ENCODE results near the gene SMG5.

SMG5 gene

DNA sequence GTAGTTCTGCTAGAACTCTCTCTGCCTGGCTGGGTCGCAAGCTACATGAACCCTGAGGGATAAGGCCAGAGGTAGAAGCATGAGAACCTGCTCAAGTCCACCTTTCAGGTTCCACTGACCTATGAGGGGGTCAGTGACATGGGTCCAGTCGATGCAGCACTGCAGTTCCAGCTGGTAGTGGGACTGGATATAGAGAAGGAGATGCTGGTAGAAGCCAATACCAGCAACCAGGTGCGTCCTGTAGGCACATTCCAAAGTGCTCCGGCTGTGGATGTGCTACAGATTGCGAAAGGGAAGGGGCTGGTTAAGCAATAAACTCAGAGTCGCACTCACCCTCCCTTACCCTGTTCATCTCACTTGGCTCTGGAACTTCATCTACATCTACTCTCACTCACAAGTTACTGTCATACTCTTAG lies 5.7 kb downstream of the SMG5 start:
- no peak for DNase-seq

DNA sequence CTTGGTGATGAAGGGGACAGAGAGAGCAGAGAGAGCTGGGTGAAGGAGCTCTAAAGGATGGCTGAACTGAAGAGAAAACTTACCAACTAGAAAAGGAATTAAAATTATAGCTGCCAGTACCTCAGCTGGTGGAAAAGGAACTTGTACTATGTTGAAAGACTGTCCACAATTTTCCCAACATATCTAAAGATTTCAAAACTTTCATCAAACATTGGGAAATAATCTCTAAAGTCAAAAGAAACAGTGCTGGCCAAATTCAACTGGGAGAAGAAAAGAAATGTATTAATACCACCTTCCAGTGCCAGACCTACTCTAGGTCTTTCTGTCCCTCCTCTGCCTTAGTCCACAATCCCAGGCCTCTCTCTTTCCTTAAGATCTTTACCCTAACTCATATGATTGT lies 6.1 kb downstream of the SMG5 start:
- DNase-seq: no peak

DNA sequence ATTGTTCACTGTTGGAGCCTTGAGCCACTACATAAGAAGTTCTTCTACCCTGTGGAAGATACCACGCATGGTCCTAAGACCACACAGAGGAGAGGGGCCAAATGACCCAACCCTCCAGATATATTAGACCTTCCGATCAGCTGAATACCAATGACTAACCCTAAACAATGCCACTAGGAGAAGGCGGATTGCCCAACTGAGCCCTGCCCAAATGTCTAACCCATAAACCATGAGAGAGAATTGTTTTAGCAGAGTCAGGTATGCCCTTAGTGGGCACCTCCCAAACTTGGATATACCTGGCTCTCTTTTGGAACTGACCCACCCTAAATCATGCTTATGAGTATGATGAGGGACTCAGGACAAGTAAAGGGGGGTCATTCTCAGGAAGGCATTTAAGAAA lies 12.3 kb downstream of the SMG5 start:
- no peak for DNase-seq

DNA sequence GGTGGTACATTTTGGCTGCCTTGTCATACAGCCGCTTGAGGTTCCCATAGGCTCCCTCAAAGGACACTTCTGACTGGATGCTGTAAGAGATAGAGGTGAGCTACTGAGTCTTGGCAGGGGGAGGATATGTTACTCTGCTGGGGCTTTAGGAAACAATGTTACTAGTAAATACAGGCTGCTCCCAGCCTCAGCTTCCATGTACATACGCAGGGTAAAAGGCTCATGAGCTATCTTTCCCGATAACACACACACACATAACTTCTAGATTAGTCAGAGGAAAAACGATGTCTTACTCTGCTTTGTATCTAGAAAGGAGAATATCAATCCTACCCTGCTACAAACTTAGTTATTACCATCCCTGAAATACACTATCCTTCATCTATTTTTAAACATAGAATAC lies 14.3 kb downstream of the SMG5 start:
- DNase-seq: no peak

DNA sequence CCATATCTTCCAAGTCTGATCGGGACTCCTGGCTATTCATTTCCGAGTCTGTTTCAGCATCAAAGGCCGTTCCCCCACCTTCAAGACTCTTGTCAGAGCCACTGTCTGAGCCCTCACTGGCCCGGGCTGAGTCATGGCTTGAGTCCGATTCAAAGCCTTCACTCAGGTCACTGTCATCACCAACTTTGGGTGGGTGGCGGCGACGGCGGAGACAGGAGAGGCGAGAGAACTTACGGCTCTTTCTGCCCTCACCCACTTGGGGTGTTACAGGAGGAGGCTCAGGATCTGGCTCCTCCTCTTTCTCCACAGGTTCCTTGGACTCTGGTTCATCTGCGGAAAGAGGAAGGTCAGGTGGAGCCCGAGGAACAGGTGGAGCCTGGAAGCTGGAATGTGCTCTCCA lies 16.6 kb downstream of the SMG5 start:
- no peak for DNase-seq

DNA sequence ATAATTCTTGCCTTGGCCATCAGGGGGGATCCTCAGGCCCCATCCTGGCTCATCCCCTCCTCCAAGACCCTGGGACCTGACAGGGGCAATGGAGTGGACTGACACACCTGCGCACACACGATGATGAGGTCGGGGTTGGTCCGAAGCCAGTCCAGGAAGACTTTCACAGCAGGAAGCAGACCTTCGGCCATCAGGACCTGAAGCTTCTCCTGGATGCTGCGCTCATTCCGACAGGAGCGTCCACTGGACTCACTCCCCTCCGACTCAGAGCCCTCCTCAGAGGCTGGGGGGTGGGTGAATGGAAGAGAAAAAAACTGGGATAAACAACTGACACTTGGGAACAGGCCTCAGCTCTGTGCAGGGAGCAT lies 19.4 kb downstream of the SMG5 start:
- no peak for DNase-seq

DNA sequence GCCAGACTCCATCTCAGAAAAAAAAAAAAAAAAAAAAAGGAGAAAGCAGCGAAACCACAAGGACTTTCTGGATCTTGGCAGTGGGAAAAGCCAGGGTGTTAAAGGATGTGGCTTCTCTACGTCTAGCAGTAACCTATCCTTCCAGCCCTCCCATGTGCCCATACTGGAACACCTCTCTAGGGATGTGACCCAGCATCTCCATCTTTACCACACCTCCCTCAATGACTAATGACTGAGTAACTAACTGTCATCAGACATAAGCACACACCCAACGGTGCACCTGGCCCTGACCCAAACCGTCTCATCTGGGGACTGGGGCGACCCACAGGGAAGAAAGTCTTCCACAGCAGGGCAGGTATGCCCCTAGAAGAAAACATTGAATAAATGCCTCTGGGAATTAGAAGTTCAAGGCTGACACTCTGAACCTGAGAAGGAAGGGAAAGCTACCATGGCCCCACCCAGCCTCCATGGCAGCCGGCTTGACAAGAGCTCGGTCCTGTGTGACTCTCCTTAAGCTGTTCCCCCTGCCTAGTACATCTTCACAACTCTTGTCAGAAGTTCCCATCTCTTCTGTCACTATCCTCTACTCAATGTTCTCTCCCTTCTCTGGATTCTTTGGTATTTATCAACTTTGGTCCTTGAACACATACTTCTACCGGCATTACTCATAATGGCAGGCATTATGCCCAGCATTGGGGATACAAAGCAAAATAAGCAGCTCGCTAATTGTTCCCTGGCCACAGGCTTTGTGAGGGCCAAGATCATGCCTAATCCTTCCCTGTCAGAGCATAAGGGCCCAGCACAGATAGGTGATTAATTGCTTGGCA lies 20.0 kb downstream of the SMG5 start:
- DNase-seq: no peak

DNA sequence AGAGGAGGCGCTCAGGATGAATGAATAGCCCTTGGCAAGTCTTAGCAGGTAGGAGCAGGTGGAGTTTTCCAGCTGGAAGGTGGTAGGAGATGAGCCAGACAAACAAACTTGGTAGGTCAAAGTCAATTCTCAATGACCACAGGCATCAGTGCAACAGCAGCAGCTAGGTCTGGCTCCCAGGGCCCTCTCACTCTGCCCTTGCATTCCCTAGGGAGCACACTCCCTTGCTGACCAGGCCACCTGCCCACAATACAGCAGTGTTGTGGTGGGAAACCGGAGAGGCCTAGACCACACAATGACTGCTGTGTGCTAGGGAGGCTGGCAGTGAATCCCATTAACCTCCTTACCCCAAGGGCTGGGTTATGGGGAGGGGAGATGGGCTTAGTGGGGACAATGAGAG lies 21.7 kb downstream of the SMG5 start:
- DNase-seq: no peak

DNA sequence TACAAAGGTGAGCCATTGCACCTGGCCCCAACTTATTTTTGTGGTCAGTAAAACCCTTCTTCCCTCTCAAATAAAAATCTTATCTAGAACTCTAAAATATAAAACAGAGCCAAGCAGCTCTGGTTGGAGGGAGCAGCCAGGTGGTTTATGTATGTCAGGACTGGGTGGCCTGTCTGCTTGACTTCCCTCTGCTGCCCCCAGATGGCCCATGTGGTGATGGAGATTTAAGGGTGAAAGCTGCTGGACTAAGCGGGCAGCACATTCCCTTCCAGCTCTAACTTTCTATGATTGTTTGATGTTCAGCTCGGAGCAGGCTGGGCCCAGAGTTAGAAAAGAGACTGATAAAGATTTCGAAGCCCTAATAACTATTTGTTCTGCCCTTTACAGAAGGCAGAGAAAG lies 22.8 kb downstream of the SMG5 start:
- no peak for DNase-seq

DNA sequence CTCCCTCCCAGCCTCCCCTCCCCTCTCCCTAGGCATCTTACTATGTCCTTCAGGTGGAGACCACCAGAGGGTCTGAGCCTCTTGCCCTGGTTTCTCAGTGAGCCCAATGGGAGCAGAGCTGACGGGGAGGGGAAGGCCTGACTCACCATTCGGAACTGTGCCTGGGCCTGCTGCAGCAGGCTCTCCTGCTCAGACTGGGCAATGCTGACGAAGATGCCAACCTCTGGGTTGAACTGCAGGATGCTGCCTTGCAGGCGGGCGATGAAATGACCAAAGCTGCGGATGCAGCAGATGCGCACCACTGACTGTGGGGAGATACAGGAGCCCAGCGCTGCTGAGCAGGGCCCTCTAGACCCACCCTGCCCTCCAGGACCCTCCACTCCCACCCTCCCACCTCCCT lies 23.8 kb downstream of the SMG5 start:
- DNase-seq: no peak

DNA sequence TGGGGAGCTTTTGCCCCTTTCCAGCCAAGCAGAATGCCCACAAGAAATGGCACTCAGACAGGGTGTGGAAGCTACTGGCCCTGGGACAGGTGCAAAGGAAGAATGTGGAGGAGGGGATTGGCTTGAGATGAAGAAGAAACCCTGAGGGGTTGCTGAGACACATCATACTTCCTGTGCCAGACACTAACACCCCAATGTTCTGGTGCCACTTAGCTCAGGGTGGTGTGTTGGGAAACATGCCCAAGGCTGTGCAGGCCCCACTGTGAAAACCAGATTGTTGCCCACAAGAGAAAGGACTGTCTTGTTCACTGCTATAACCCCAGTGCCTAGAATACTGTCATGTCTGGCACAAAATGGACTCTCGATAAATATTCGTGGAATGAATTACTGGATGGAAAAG lies 24.9 kb downstream of the SMG5 start:
- DNase-seq: peak; percentile 57

DNA sequence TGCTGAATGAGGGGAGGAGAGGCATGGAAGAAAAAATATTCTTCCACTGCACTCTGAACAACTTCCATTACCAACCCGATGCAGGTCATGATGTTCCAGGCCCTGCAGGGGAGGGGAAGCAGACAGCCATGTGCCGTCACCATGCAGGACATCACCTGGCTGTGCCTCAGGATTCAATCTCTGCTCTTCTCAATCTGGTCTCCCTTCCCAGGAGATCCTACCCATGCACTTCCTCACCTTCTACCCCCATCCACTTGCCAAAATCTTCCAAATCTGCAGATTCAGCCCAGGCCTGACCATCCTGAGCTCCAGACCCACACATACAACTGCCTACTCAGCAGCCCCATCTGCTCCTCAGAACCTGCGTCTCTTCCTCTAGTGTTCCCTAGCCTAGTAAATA lies 29.0 kb downstream of the SMG5 start:
- DNase-seq: no peak

DNA sequence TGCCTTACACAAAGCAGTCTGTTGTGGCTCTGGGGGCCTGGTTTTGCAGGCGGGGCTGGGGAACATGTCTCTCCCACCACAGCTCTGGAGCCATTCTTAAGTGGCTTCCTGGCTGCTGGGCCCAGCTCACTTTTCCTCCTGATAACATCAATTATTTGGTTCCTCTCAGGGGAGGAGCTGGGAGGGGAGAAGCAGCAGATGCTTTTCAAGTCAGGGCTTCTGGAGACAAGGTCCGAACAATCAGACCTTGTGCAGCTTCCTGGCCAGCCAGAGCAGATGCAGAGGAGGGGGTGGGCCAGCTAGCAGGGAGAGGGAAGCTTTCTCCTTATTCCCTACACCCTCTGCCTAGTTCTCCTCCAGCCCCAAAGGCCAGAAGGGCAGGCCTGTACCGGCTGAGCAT lies 31.1 kb downstream of the SMG5 start:
- peak; percentile 83 for DNase-seq

DNA sequence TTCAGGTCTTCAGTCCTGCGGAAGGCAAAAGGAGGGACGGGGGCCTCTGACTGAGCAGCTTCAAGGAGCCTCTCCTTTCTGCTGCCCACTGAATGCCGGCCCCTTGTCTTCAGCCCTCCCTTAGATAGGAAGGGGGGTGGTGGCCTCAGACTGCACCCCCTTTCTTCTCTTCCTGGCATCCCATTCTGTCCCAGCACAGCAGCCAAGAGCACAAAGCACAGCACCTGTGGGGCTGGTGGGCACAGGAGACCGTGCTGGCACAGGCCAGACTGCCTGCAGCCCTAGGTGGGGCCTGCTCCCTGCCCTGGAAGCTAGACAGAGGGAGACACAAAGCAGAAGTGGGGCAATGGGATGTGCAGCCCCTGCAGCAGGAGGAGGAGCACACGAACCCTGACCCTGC lies 33.0 kb downstream of the SMG5 start:
- no peak for DNase-seq

DNA sequence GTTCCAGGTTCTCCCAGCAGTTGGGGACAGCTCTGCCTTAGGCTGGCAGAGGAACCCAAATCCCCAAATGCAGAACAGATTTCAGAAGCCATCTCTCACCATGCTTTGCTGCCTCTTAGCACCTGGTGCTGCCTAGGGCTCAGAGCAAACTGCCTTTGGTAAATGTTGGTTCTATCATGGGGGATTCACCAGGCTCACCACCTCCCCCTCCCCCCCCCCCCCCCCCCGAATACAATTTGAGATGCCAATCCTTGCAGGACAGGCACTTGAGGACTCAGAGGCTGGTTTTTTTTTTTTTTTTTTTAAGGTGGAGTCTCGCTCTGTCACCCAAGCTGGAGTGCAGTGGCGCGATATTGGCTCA lies 34.3 kb downstream of the SMG5 start:
- no peak for DNase-seq

DNA sequence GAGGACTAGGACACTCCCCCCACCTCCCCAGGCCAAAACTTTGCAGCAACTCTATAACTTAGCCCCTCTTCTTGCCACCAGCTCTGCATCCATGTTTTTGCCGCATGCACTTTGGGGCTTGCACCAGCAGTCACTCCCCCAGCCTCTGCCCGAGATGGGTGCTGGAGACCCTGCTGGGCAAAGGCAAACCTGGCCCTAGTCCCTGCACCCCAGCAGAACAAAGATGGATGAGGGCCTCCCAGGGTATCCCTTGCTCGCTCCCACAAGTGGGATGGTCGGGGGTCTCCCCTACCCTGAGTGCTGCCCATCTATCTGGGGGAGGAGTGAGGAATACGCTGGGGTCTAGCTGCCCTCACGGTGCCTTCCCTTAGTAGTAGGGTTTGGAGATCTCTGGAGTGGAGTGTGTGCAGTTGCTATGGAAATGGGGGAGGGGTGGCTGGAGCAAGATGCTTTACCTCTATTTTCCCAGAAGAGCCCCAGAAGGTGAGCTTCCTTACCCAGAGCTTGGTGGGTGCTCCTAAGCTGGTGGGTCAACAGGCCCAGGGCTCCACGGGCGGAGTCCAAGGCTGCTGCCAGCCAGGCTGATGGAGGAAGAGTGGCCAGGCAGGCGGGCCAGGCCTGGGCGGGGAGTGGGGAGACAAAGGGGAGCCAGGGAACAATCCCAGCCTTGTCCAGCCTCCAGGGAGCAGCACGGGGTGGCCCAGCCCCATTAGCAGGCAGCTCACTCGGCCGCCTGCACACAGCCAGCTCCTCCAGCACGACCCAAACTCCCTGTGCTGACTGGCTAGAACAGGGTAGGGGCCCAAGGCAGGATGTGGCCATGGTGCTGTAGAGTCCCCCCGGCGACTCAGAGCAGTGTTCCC lies 34.9 kb downstream of the SMG5 start, which contains the start of gene PAQR6:
PAQR6 (minus strand) TSS at position 597 of the 863 bp plus-strand sequence. CDS start 1,325 bp downstream, outside the sequence.
- DNase-seq: no peak

DNA sequence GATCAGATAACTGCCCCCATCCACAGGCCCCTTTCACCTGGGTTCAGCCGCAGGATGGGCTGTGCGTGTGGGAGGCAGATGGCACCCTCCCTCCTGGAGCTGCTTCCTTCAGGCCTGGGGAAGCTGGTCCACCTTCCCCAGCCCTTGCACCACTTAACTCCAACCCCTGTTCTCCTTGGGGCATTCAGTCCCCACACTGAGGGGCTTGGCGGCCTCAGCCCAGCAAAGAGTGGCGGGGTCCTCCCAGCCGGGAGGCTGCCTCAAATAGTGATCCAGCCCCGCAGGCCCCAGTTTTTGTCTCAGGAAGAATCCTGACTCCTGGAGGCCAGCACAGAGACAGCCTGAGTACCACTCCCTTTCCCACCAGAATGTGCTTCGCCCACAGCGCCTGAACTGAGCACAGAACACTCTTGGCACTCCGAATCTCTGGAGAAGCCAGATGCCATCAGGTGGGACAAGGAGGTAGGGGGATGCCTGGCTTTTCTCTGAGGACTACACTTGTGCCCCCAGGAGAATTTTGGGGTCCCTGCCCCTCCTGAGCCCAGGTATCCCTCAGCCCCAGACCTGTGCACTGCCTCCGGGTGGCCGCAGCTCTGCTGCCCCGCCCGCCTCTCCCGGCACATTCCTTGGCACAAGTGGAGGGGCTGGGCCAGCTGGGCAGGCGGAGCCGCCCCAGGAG lies 35.7 kb downstream of the SMG5 start:
- no peak for DNase-seq

DNA sequence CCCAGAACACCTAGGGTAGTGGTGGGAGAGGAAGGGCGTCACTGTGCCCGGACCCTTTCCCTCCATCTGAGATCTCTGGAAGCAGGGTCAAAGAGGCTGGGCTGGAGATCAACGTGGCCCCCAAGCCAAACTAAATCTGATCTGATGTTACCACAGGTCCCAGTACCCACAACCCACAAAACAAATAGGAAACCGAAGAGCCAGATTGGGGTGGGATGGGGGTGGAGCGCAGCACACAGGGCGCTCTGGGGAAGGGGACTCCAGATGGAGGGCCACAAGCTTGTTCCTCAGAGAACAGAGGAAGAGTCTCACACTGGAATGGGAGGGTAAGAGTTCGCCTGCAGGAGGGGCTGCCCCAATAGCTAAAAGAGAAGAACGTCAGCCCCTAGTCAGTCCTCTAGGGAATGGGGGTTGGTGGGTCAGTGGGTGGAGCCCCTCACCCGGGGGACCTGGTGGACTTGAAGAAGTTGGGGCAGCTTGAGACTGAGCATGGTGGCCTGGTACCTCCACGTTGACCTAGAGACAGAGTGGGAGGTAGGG lies 36.3 kb downstream of the SMG5 start:
- no peak for DNase-seq

DNA sequence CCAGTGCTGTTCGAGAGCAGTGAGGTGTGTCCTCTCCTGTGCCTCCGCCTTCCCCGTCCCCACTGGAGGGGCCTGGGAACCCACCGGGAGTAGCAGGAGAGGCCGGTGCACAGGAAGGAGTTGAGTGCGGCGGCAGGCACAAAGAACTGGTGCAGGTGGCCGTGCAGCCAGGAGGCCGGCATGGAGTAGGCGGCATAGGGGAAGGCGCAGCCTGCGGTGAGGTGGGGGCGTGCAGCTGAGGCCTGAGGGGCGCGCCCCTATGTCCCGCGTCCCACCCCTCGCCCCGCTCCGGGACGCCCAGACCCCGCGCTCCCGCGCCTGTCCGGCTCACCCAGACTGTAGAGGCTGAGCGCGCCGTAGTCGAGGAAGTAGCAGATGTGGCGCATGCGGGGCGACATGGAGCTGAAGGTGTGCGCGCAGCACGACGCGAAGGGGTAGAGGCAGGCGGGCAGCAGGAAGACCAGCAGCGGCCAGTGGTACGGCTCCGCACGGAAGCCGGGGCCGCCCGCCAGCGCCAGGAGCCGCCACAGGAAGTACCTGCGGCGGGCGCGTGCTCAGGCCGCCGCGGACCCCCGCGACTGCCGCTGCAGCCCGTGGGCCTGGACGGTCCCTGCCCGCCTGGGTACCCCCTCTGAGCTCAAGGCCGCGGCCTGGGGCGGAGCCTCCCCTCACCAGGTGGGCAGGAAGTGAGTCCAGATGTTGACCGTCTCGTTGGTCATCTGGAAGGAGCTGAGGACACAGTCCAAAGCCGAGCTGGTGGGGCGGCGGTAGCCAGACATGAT lies 37.0 kb downstream of the SMG5 start:
- DNase-seq: no peak

DNA sequence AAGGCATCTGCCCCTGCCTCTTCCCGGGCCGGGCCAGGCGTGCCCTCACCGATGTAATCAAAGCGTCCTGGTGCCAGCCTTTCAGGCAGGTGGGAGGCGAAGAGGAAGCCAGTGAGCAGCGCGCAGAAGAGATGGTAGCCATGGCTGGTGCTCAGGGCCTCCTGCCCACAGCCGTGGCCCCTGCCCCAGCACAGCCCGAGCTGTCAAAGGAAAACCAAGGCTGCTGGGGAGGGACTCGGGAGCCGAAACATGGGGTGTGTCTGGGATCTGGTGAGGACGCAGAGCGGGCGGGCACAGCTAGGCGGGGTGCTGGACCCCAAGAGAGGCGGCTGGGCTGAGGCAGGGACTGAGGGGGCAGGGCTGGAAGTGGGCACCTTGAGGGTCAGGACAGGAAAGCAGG lies 37.9 kb downstream of the SMG5 start:
- DNase-seq: no peak

DNA sequence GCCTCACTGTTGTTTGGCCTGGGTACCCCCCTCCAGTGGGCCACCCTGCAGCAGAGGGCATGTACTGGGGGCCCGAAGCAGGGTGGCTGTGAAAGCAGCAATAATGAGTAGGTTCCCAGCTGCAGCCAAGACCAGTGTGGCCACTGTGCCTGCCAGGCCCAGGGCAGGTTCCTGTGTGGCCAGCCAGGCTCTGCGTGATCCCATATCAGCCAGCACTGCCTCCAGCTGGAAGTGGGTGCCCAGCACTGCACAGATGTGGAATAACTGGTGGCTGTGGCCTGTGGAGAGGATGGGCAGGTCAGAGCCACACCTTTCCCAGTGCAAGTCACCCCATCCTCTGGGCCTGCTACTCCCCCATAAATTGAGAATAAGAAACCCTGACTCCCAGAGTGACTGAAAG lies 38.5 kb downstream of the SMG5 start:
- DNase-seq: no peak

DNA sequence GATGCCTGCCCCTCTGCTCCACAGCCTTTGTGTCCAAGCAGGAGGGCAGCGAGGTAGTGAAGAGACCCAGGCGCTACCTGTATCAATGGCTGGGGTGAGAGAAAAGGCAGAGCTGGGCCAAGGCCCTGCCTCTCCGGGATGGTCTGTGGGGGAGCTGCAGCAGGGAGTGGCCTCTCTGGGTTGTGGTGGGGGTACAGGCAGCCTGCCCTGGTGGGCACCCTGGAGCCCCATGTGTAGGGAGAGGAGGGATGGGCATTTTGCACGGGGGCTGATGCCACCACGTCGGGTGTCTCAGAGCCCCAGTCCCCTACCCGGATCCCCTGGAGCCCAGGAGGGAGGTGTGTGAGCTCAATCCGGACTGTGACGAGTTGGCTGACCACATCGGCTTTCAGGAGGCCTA lies 39.9 kb downstream of the SMG5 start:
- DNase-seq: no peak

DNA sequence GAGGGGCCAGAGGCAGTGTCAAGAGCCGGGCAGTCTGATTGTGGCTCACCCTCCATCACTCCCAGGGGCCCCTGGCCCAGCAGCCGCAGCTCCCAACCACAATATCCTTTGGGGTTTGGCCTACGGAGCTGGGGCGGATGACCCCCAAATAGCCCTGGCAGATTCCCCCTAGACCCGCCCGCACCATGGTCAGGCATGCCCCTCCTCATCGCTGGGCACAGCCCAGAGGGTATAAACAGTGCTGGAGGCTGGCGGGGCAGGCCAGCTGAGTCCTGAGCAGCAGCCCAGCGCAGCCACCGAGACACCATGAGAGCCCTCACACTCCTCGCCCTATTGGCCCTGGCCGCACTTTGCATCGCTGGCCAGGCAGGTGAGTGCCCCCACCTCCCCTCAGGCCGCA lies 40.7 kb downstream of the SMG5 start, which contains the start of gene BGLAP:
BGLAP (plus strand) TSS at position 259 of the 400 bp plus-strand sequence; CDS start at position 307, 48 bp downstream.
- peak; percentile 37 for DNase-seq

All from GDM1 (cell line).